NCI-H1417 (cell line): ENCODE data around the gene TMBIM6.
"Not testable (repeated sequence)": the region's sequence is repeated elsewhere in the genome, so short reads cannot be mapped to it uniquely, and the experiment has no call there.

Experiments used
- DNase-seq, 3 experiments: peaks; one replicate each; lab custom pipeline; 2025; lab: John Stamatoyannopoulos, UW

Gene TMBIM6

GRCh38 chr12:49730050-49730449, 11.3 kb upstream of the TMBIM6 start:
- no peak for DNase-seq

GRCh38 chr12:49730568-49731101, 10.7 kb upstream of the TMBIM6 start:
- DNase-seq: no peak

GRCh38 chr12:49733219-49734017, 7.9 kb upstream of the TMBIM6 start:
- DNase-seq: no peak

GRCh38 chr12:49734900-49735299, 6.5 kb upstream of the TMBIM6 start:
- not testable (repeated sequence) for DNase-seq

GRCh38 chr12:49738721-49739120, 2.6 kb upstream of the TMBIM6 start:
- not testable (repeated sequence) for DNase-seq

GRCh38 chr12:49740277-49740676, 1.1 kb upstream of the TMBIM6 start:
- DNase-seq: not testable (repeated sequence)

GRCh38 chr12:49741882-49742620, 694 bp downstream of the TMBIM6 start:
- DNase-seq: peak in 2 of 3 experiments; percentile 43 to 82

- DNase-seq: no peak
Observed at GRCh38 chr12:49744363-49744885, 3.1 kb downstream of the TMBIM6 start.

- no peak for DNase-seq
Observed at GRCh38 chr12:49748306-49748705, 6.9 kb downstream of the TMBIM6 start.

GRCh38 chr12:49748800-49749199, 7.4 kb downstream of the TMBIM6 start:
- DNase-seq: no peak

GRCh38 chr12:49750027-49750995, 9.0 kb downstream of the TMBIM6 start:
- DNase-seq: no peak

GRCh38 chr12:49750996-49751393, 9.6 kb downstream of the TMBIM6 start:
- no peak for DNase-seq

- no peak for DNase-seq
Observed at GRCh38 chr12:49761677-49762467, 20.5 kb downstream of the TMBIM6 start.

GRCh38 chr12:49762468-49762847, 21.1 kb downstream of the TMBIM6 start:
- no peak for DNase-seq

- peak in 2 of 3 experiments; percentile 39 to 48 for DNase-seq
Observed at GRCh38 chr12:49763006-49763591, 21.7 kb downstream of the TMBIM6 start.

GRCh38 chr12:49764126-49764525, 22.8 kb downstream of the TMBIM6 start:
- peak in 1 of 3 experiments; percentile 13 for DNase-seq

- no peak for DNase-seq
Observed at GRCh38 chr12:49766115-49766455, 24.7 kb downstream of the TMBIM6 start.

- DNase-seq: peak in 1 of 3 experiments; percentile 10
Observed at GRCh38 chr12:49767333-49767732, 26.0 kb downstream of the TMBIM6 start.

- DNase-seq: not testable (repeated sequence)
Observed at GRCh38 chr12:49773102-49773501, 31.7 kb downstream of the TMBIM6 start.

- peak; percentile 43 to 83 (median 59) for DNase-seq
Observed at GRCh38 chr12:49776413-49776812, 35.1 kb downstream of the TMBIM6 start.
